ENCODE measurements around the gene SASH1.
A peak's percentile ranks its signal among the peaks of the same experiment; 100 is the strongest.

SASH1 gene

GRCh38 chr6:148509119-148509799 lies 166.6 kb downstream of the SASH1 start:
- Histone ChIP-seq H3K4me3 (ENCODE audit: low read length) (no peak overlapping the region), H3K9me3 (replicated peaks; ENCODE audit: insufficient read depth, low read length) (no peaks in the 10 kb centered on the region), H3K27ac (ENCODE audit: low read length) (no peak overlapping the region), H3K27me3 (replicated peaks; ENCODE audit: insufficient read depth, low read length) (no peaks in the 10 kb centered on the region), H3K4me2 (ENCODE audit: low read depth, low read length) (no peak overlapping the region), H3K9me2 (replicated peaks; ENCODE audit: insufficient read depth, low read length) (no peaks in the 10 kb centered on the region), H4K20me1 (ENCODE audit: insufficient read depth, low read length) (no peaks in the 10 kb centered on the region), H3K9ac (ENCODE audit: low read length) (no peak overlapping the region), H3K36me3 (replicated peaks; ENCODE audit: insufficient read depth, low read length) (no peaks in the 10 kb centered on the region), H3F3A (ENCODE audit: insufficient read depth, low read length) (no peaks in the 10 kb centered on the region), H3K4me1 (ENCODE audit: low read length) (no peaks in the 10 kb centered on the region), H2AFZ (ENCODE audit: low read length) (no peak overlapping the region), H3K79me2 (ENCODE audit: low read length) (no peaks in the 10 kb centered on the region)
- TF ChIP-seq EZH2phosphoT487 (IDR thresholded peaks at IDR 0.05; ENCODE audit: low read length) (no peak), EZH2 (optimal IDR thresholded peaks at IDR 0.05; ENCODE audit: low read depth, low read length) (no peak)
- TF ChIP-seq, protein P1, sequence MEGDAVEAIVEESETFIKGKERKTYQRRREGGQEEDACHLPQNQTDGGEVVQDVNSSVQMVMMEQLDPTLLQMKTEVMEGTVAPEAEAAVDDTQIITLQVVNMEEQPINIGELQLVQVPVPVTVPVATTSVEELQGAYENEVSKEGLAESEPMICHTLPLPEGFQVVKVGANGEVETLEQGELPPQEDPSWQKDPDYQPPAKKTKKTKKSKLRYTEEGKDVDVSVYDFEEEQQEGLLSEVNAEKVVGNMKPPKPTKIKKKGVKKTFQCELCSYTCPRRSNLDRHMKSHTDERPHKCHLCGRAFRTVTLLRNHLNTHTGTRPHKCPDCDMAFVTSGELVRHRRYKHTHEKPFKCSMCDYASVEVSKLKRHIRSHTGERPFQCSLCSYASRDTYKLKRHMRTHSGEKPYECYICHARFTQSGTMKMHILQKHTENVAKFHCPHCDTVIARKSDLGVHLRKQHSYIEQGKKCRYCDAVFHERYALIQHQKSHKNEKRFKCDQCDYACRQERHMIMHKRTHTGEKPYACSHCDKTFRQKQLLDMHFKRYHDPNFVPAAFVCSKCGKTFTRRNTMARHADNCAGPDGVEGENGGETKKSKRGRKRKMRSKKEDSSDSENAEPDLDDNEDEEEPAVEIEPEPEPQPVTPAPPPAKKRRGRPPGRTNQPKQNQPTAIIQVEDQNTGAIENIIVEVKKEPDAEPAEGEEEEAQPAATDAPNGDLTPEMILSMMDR (IDR thresholded peaks at IDR 0.05; ENCODE audit: low read length) = no peak
- DNase-seq = no peak

DNA sequence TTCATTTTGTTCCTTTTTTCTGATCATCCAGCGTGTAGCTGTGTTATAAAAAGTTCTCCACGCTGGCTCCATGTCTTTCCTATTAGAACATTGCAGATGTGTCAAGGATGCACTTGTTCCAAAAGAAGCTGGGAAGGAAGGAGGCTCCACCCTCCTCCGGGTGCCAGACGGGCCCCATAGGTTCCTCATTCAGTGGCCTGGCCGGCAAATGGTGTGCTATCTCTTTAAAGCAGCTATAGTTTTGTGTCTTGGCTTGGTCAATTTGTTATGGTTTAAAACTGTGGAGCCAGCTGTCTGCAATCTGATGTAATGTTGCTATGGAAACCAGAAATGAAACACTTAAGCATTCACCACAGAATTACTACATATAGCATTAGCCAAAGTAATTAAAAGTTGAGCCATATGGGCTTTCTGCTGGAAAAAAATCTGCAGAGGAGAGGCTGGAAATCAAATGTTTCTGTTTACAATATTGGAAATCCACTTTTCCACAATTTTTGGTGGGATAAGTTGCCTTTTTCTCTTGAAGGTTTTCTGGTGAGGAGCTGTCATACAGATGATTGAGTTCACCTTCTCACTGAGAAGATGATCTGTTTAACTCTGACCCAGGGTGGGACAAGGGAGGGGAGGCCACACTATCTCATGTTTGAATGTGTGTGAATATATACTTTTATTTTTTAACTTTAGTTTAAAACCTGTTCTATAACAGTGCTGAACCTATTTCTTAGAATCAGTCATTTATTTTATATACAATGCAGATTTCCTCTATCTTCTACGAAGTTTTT lies 167.4 kb downstream of the SASH1 start:
- no peaks in the 10 kb centered on the region for H3K9me3 ChIP-seq (replicated peaks; ENCODE audit: insufficient read depth, low read length)
- TF ChIP-seq, protein P1 (IDR thresholded peaks at IDR 0.05; ENCODE audit: low read length) = no peak
- TF ChIP-seq EZH2phosphoT487 (IDR thresholded peaks at IDR 0.05; ENCODE audit: low read length) (no peak), EZH2 (optimal IDR thresholded peaks at IDR 0.05; ENCODE audit: low read depth, low read length) (no peak)
- no peaks in the 10 kb centered on the region for H3F3A ChIP-seq (ENCODE audit: insufficient read depth, low read length)
- no peaks in the 10 kb centered on the region for H3K36me3 ChIP-seq (replicated peaks; ENCODE audit: insufficient read depth, low read length)
- no peak overlapping the region for H3K9ac ChIP-seq (ENCODE audit: low read length)
- H3K4me2 ChIP-seq (ENCODE audit: low read depth, low read length) = no peak overlapping the region
- no peak overlapping the region for H2AFZ ChIP-seq (ENCODE audit: low read length)
- H3K9me2 ChIP-seq (replicated peaks; ENCODE audit: insufficient read depth, low read length) = no peaks in the 10 kb centered on the region
- no peak overlapping the region for H3K4me3 ChIP-seq (ENCODE audit: low read length)
- no peaks in the 10 kb centered on the region for H3K79me2 ChIP-seq (ENCODE audit: low read length)
- no peaks in the 10 kb centered on the region for H3K27me3 ChIP-seq (replicated peaks; ENCODE audit: insufficient read depth, low read length)
- no peaks in the 10 kb centered on the region for H4K20me1 ChIP-seq (ENCODE audit: insufficient read depth, low read length)
- H3K4me1 ChIP-seq (ENCODE audit: low read length) = no peaks in the 10 kb centered on the region
- H3K27ac ChIP-seq (ENCODE audit: low read length) = no peak overlapping the region
- peak; percentile 6 for DNase-seq

DNA sequence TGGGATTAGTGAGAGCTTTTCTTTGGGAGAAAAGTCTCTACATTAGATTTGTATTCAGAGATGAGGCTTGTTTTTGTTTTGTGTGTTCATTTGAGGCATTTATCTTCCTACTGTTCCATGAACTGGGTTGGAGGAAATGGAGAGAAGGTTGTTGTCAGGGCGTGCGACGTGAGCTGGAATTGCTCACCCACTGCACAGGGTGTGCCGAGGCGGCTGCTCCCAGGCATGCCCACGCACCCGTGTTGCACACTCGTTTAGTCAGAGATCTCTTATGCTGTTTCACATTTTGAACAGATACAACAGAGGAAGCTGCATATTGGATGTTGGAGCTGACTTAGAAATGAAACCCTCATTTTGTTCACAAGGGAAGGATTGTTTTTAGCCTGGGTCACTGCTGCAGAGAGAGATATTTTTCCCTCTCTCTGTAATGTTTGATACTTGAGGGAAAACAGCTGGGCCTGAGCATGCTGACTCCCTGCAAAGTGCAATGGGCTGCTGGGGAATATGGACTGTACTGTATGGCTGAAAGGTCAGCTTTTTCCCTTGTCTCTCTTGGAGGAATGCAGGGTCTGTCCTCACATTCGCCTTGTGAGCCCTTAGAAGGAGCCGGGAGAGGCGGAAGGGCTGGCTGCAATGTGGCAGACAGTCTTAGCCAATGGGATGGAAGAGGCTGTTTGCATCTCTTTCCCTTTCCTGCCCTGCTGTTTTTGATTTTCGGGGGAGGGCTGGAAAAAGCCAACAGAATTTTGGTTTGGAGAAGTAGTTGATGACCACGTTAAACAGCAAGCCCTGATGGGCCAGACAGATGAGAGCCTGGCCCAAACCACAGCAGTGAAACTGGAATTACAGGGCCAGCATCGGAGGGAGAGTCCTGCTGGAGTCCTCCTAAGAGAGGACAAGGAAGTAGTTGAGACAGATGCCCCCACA lies 170.8 kb downstream of the SASH1 start:
- Histone ChIP-seq H3K4me3 (ENCODE audit: low read length) (no peak overlapping the region), H3K79me2 (ENCODE audit: low read length) (no peaks in the 10 kb centered on the region), H3K9ac (ENCODE audit: low read length) (no peak overlapping the region), H2AFZ (ENCODE audit: low read length) (no peak overlapping the region), H3F3A (ENCODE audit: insufficient read depth, low read length) (no peaks in the 10 kb centered on the region), H3K9me2 (replicated peaks; ENCODE audit: insufficient read depth, low read length) (no peaks in the 10 kb centered on the region), H3K36me3 (replicated peaks; ENCODE audit: insufficient read depth, low read length) (no peaks in the 10 kb centered on the region), H3K9me3 (replicated peaks; ENCODE audit: insufficient read depth, low read length) (no peaks in the 10 kb centered on the region), H3K4me2 (ENCODE audit: low read depth, low read length) (no peak overlapping the region), H4K20me1 (ENCODE audit: insufficient read depth, low read length) (no peaks in the 10 kb centered on the region), H3K27ac (ENCODE audit: low read length) (no peak overlapping the region), H3K27me3 (replicated peaks; ENCODE audit: insufficient read depth, low read length) (no peaks in the 10 kb centered on the region), H3K4me1 (ENCODE audit: low read length) (no peaks in the 10 kb centered on the region)
- TF ChIP-seq EZH2phosphoT487 (IDR thresholded peaks at IDR 0.05; ENCODE audit: low read length) (no peak), EZH2 (optimal IDR thresholded peaks at IDR 0.05; ENCODE audit: low read depth, low read length) (no peak)
- TF ChIP-seq, protein P1 (IDR thresholded peaks at IDR 0.05; ENCODE audit: low read length) = no peak
- no peak for DNase-seq
